NCI-H226 (cell line): ENCODE data around the gene CHM.

Experiments used
- DNase-seq: peaks from one replicate; pipeline ENCODE4 v3.0.0-alpha.2; 2015

CHM gene

DNA sequence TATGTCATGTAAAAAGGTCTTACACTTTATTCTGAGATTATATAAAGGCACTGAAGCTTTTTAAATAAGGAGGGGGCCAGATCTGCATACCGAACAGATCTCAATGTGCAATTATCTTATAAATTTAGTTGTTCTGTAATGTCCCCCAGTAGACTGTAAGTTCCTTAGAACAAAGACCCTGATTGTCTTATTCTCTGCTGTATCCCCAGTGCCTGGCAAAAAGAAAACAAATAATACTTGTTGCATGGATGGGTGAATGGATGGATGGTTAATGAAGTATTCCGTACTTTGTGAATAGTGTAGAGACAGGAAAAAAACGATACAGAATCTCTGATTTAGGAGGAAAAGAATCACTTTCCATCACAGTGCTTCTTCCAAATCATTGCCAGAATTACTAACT lies 141.5 kb downstream of the CHM start:
- no peak for DNase-seq

DNA sequence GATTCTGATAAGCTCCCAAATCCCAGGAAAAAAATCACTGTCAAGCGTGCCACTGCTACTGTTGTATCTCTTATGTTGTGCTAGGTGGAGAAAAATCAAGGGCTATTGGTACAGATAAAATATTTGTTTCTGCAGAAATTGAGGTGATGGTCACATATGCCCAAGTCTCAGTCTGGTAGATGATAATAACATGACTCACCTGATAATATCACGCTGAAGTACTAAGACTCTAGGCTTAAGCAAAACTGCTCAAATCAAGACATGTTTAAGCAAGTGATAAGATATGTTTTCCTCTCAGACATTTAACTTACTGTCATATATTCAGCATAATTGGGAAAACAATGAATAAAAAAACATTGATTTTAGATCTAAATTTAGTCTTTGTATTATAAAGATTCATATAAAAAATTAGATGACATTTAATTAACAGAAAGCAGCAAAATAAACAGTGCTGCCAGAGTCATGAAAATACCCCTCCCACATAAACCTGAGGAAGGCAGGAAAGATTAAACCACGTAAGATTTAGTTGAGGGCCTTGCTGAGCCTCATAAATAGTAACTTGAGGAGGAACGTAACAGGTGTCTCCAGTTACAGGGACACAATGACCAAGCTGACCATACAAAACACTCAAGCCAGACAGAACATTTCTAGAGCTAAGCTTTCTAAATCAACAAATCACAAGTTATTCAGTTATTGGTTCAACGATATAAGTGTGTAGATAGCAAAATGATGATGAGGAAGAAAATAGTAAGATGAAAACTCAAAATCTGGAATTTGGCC lies 143.5 kb downstream of the CHM start:
- no peak for DNase-seq

DNA sequence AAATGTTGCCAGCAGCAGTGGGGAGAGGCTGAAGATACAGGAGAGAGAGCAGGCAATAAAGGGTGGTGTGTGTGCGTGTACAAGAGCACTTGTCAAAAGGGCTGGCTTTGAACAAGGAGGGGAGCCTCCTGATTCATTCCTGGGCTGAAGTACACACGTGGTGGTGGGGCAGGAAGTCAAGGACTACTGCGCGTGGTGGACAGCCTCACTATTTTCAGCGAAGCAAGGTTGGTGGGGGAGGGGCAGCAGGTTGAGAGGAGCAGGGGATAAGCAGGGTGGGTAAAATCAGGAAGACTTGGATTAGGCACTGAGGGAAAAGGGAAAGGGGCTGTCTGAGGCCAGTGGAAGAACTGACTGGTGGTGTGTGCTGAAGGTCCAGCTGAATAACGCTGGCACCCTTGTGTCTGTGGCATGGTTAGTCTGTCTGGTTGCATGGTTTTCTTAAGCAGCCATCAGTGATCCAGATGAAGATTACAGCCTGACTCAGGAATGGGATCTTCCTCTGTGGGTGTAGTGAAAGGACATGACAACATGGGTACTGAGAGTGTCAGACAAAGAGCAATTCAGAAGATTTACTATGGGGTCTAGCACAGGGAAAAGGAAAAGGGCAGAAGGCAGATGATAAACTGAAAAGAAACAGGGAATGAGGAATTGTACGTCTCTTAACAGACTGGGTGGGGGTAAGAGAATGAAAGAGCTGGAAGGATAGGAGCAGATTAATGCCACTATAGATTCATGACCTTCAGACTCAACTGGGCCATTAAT lies 149.8 kb downstream of the CHM start:
- no peak for DNase-seq

DNA sequence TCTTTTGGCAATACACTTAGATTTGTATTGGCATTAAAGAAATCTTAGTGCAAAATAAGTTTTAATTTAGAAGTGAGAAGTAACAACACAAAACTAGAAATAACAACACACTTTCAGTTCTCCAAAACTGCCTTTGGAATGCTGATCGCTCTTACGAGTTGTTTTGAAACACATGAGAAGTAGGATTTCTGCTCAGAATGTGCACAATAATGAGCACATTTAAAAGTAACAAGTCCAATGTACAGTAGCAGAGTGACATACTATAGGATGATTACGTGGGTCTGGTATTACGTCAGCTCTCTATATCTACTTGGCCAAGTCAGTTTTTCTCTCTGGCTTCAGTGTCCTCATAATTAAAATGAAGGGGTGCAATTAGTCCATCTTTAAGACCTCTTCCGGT lies 164.8 kb downstream of the CHM start:
- no peak for DNase-seq

DNA sequence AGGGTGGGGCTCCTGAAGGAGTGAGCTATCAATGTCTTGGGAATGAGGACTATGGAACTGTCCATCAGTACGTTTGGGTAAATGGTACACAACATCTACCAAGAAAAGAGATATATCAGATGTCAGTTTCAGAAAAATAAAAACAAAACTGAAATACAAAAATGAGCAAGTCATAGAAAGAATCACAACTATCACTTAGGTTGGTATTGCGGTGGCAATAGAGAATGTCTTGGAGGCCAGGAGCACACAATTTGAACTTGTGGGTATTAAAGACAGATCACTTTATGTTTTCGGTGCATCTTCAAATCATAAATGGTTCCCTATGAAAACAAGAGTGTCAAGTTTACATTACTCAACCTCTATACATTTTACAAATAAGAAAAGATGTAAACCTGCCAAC lies 176.8 kb downstream of the CHM start:
- no peak for DNase-seq

DNA sequence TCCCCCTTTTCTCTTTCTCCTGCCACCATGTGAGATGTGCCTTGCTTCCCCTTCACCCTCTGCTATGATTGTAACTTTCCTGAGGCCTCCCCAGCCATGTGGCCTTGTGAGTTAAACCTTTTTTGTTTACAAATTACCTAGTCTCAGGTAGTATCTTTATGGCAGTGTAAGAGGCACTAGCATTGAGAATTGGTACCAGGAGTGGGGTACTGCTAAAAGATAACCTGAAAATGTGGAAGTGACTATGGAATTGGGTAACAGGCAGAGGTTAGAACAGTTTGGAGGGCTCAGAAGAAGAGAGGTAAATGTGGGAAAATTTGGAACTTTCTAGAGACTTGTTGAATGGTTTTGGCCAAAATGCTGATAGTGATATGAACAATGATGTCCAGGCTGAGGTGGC lies 182.0 kb downstream of the CHM start:
- no peak for DNase-seq

DNA sequence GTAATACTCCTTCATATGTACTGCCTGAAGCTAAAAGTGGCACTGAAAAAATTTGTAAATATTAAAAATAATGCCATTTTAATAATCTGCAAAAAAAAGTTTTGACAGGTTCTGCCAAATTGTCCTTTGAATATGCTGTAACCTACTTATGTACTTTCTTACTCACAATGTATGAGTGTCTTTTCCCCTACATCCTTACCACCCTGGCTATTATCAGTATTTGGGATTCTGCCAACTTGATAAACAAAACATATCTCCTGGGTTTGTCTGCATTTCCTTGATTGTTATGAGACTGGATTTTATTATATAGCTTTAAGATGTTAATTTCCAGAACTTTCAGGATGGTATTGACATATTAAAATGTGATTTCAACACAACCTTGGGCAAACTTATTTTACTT lies 187.9 kb downstream of the CHM start:
- DNase-seq: peak; percentile 24

DNA sequence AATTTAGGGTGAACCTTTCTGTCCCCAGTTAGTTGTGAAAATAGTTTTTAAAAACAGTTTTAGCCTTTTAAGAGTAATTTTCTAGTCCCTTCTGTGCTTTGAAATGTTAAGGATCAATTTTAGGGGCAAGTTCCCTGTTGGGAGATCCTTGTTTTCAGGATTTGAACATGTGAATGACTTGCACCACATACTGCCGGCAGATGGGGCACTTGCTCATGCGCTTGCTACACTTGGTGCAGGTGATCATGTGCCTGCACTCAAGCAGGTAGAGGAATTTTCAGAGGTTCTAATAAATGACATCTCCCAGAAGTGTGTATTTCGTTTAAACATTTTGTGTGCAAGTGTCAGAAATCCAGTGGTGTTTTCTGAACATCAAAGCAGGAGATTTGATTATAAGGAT lies 195.9 kb downstream of the CHM start:
- DNase-seq: no peak

DNA sequence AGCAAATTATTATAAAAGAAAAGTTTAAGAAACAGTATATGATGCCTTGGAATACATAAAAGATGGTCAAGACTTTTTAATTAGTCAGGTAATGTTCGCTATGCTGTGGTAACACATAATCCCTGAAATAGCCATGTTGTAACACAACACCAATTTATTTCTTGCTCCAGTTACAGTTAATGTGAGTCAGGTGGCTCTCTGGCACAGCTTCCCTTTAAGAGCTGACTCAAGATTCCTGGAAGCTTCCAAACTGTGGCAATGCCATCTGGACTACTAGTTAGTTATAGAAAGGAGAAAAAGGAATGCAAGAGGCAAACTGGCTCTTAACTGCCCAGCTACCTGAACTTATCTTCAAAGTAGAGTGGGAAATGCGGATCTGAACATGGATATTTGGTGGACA lies 210.5 kb downstream of the CHM start:
- no peak for DNase-seq

DNA sequence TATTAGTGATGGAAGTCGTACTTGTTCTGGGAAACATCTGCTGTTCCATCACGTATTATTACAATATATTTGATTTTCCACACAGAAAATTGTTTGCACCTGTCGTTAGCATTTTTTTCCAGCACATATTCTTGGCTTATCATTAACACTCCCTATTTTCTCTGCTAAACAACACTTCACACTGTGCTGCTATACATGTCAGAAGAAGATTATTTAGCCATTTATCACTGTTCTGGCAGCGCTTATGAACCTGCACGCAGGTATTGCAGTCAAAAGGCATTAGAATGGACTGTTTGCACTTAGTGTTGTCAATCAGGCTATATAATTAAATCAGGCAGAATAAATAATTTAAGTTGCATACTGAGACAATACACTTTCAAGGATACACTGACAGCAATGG lies 218.6 kb downstream of the CHM start:
- DNase-seq: no peak

DNA sequence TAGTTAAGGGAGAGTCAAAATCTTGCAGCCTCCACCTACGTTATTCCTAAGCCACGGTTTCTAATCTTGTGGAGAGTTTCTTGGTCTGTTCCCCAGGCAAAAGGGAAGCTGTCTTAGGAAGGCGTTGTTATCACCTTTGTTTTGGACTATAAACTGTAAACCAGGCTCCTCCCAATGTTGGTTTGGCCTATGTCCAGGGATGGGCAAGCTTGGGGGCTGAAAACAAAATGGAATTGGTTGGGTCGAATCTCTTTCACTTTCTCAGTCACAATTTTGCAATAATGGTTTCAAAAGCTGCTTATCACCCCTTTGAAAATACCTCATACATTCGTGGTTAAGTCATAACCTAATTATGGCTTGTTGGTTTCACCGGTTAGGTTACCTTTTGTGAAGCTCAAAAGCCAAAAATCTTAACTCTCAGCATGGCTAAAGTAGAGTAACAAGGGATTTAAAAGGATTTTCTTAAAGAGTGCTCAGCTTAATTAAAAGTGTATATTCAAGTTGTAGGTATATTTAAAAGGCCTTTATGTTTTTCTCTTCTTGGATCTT lies 232.1 kb downstream of the CHM start:
- DNase-seq: no peak
